WTC11 (cell line): Measurements from ENCODE around the gene OR13C5. TPM values are rescaled to one million over a fixed set of nuclear protein-coding genes. Genes with fewer than 3 reads are reported as not detected.

Source experiments
- ATAC-seq: fragments of 200-7000 bp; cut with Tn5 transposase; 2 replicates; pipeline ENCODE4 v1.10.0; 2021; ENCODE audit warnings: mild to moderate bottlenecking, moderate library complexity
- CTCF ChIA-PET: fragments of 300-600 bp; sonication (Branson Sonifier 250); formaldehyde crosslinking; loops from one replicate; lab custom pipeline; 2021; ENCODE audit warnings: antibody characterized with exemption; lab: Charles Lee
- POLR2A ChIA-PET: fragments of 350-600 bp; sonication (Branson Sonifier 250); formaldehyde crosslinking; loops from one replicate; lab custom pipeline; 2021; ENCODE audit warnings: antibody characterized with exemption; lab: Charles Lee
- DNase-seq: peaks from one replicate; pipeline ENCODE4 v3.0.0; 2021; ENCODE audit warnings: low spot score
- H3K27ac Mint-ChIP-seq: 2 replicates; pipeline ENCODE4 v1.8.0; 2021; ENCODE audit warnings: mixed read lengths
- H3K27me3 Mint-ChIP-seq: 2 replicates; pipeline ENCODE4 v1.8.0; 2021; ENCODE audit warnings: low read depth, mild to moderate bottlenecking, moderate library complexity, mixed read lengths
- H3K36me3 Mint-ChIP-seq: 2 replicates; pipeline ENCODE4 v1.8.0; 2021; ENCODE audit warnings: mixed read lengths
- H3K4me1 Mint-ChIP-seq: 2 replicates; pipeline ENCODE4 v1.8.0; 2022; ENCODE audit warnings: mixed read lengths
- H3K4me3 Mint-ChIP-seq: 2 replicates; pipeline ENCODE4 v1.8.0; 2021; ENCODE audit warnings: mild to moderate bottlenecking, moderate library complexity, mixed read lengths
- H3K9me3 Mint-ChIP-seq: 2 replicates; pipeline ENCODE4 v1.8.0; 2021; ENCODE audit warnings: mixed read lengths
- ARID4B ChIP-seq: sonication (generic); formaldehyde crosslinking; IDR thresholded peaks from 2 replicates; pipeline ENCODE4 v1.8.0; 2023; ENCODE audit warnings: missing genetic modification reagents, mild to moderate bottlenecking, borderline replicate concordance
- ATF3 ChIP-seq: sonication (generic); formaldehyde crosslinking; conservative IDR thresholded peaks from 2 replicates; pipeline ENCODE4 v1.8.1; 2022; ENCODE audit warnings: mild to moderate bottlenecking, missing genetic modification reagents
- CDX4 ChIP-seq: fragments of 250-450 bp; sonication (Bioruptor Pico); IDR thresholded peaks from 2 replicates; pipeline ENCODE4 v1.9.0; 2021; ENCODE audit warnings: moderate library complexity, mild to moderate bottlenecking, inconsistent platforms, borderline replicate concordance
- FOXJ3 ChIP-seq: sonication (generic); formaldehyde crosslinking; IDR thresholded peaks from 2 replicates; pipeline ENCODE4 v1.9.0; 2021; ENCODE audit warnings: missing genetic modification reagents, mild to moderate bottlenecking, borderline replicate concordance
- HMGA2 ChIP-seq: fragments of 250-450 bp; sonication (Bioruptor Pico); IDR thresholded peaks from 2 replicates; pipeline ENCODE4 v1.4.0; 2021; ENCODE audit warnings: mild to moderate bottlenecking, moderate library complexity
- HMGXB4 ChIP-seq: sonication (generic); formaldehyde crosslinking; IDR thresholded peaks from 2 replicates; pipeline ENCODE4 v1.8.1; 2023; ENCODE audit warnings: mild to moderate bottlenecking, moderate library complexity, missing genetic modification reagents
- NR1H2 ChIP-seq: sonication (generic); formaldehyde crosslinking; IDR thresholded peaks from 2 replicates; pipeline ENCODE4 v1.9.0; 2021; ENCODE audit warnings: mild to moderate bottlenecking, moderate library complexity, missing genetic modification reagents
- OVOL2 ChIP-seq: fragments of 250-450 bp; sonication (Bioruptor Pico); IDR thresholded peaks from 2 replicates; pipeline ENCODE4 v1.9.0; 2021; ENCODE audit warnings: mild to moderate bottlenecking, borderline replicate concordance
- SOX15 ChIP-seq: fragments of 250-450 bp; sonication (Bioruptor Pico); IDR thresholded peaks from 2 replicates; pipeline ENCODE4 v1.9.0; 2021; ENCODE audit warnings: mild to moderate bottlenecking
- STAT6 ChIP-seq: sonication (generic); formaldehyde crosslinking; conservative IDR thresholded peaks from 2 replicates; pipeline ENCODE4 v1.8.1; 2023; ENCODE audit warnings: mild to moderate bottlenecking, low read depth, missing genetic modification reagents, moderate library complexity
- USF1 ChIP-seq: sonication (generic); formaldehyde crosslinking; IDR thresholded peaks from 2 replicates; pipeline ENCODE4 v1.8.0; 2022; ENCODE audit warnings: mild to moderate bottlenecking, missing genetic modification reagents
- USF2 ChIP-seq: sonication (generic); formaldehyde crosslinking; IDR thresholded peaks from 2 replicates; pipeline ENCODE4 v1.8.1; 2023; ENCODE audit warnings: mild to moderate bottlenecking, missing genetic modification reagents, moderate library complexity
- ZBTB21 ChIP-seq: sonication (generic); formaldehyde crosslinking; IDR thresholded peaks from 2 replicates; pipeline ENCODE4 v1.8.1; 2023; ENCODE audit warnings: mild to moderate bottlenecking, missing genetic modification reagents, borderline replicate concordance
- ZBTB43 ChIP-seq: sonication (generic); formaldehyde crosslinking; IDR thresholded peaks from 2 replicates; pipeline ENCODE4 v1.8.1; 2023; ENCODE audit warnings: mild to moderate bottlenecking, missing genetic modification reagents
- ZNF219 ChIP-seq: sonication (generic); formaldehyde crosslinking; IDR thresholded peaks from 2 replicates; pipeline ENCODE4 v1.8.0; 2023; ENCODE audit warnings: missing genetic modification reagents, mild to moderate bottlenecking, borderline replicate concordance
- ZNF317 ChIP-seq: sonication (generic); formaldehyde crosslinking; IDR thresholded peaks from 2 replicates; pipeline ENCODE4 v1.8.1; 2023; ENCODE audit warnings: low read depth, mild to moderate bottlenecking, moderate library complexity, missing genetic modification reagents, borderline replicate concordance
- total RNA-seq: library from RNA; stranded (reverse); gene quantifications from 3 replicates; pipeline ENCODE4 v1.2.3, GENCODE V29; 2021

Gene OR13C5
- total RNA-seq, 1 experiment from 2014 or later = not detected

- POLR2A ChIA-PET = no interaction called here
- Mint-ChIP-seq H3K4me1 (peaks cover 8% of the 10 kb centered on the region), H3K27me3 (no peaks in the 10 kb centered on the region), H3K4me3 (no peak overlapping the region), H3K36me3 (peaks cover 11% of the 10 kb centered on the region; the same call in 1 of the 2 replicates), H3K9me3 (peaks cover 33% of the 10 kb centered on the region), H3K27ac (no peak overlapping the region)
- CTCF ChIA-PET = no interaction called here
- TF ChIP-seq SOX15 = no peak
- TF ChIP-seq ZBTB21 (CRISPR knock-in tag) = no peak
- TF ChIP-seq CDX4 (CRISPR knock-in tag) = no peak
- no peak for TF ChIP-seq HMGXB4 (CRISPR knock-in tag)
- no peak for TF ChIP-seq NR1H2 (CRISPR knock-in tag)
- TF ChIP-seq ATF3 = no peak
- no peak for TF ChIP-seq HMGA2 (CRISPR knock-in tag)
- no peak for TF ChIP-seq ZNF317 (CRISPR knock-in tag)
- no peak for TF ChIP-seq USF1 (CRISPR knock-in tag)
- no peak for TF ChIP-seq ARID4B (CRISPR knock-in tag)
- TF ChIP-seq STAT6 (CRISPR knock-in tag) = no peak
- TF ChIP-seq ZBTB43 (CRISPR knock-in tag) = no peak
- TF ChIP-seq USF2 (CRISPR knock-in tag) = no peak
- TF ChIP-seq OVOL2 = no peak
- no peak for TF ChIP-seq ZNF219 (CRISPR knock-in tag)
- no peak for TF ChIP-seq FOXJ3 (CRISPR knock-in tag)
- ATAC-seq (no peak), DNase-seq (no peak)
Measured at GRCh38 chr9:104555521-104555920, 43.7 kb downstream of the OR13C5 start.
